Choroid plexus epithelial cell (primary cell): Measurements from ENCODE around the gene FAM228A.

Experiments used
- DNase-seq: peaks from one replicate; pipeline ENCODE4 v3.0.0-alpha.2; 2010; ENCODE audit warnings: low read depth
- H3K4me3 ChIP-seq: 2 replicates; pipeline ENCODE4 v1.5.1; 2011; ENCODE audit warnings: low read depth, mild to moderate bottlenecking, control low read depth, low read length, moderate library complexity
- TF ChIP-seq, protein P1 (sequence below): conservative IDR thresholded peaks from 2 replicates; pipeline ENCODE4 v1.5.1; 2011; ENCODE audit warnings: low read depth, mild to moderate bottlenecking, control low read depth, inconsistent platforms, low read length, moderate library complexity

FAM228A gene

DNA sequence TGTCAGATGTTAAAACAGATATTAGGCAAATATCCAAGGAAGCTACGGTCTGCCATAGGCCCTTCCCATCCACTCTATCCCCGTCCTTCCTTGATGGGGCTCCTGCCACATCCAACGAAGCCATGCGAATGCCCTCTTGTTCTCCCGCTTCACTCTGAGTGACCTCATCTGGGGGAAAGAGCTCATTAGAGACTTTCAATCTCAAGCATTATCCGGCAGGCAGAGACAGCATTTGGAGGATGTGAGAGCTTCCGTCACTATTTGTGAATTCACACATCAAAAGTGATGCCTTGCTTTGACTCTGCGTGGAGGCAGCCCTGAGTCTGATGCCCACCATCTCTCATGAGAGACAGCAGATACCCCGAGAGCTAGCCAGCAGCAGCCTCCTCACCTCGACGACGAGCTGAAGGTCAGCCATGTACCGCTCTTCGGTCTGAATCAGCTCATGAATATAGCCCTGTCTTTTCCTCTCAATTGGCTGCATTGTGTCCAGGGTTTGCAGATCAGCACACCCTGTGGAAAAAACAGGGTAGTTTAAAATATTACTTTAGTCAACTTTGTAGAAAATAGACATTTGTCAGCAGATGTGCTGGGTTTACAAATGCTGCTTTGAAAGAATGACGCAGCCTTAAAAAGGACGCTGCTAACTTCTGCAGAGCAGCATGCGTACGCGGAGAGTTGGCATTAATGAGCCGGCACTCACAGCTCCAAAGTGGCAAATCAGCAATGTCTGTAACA lies 45.9 kb downstream of the FAM228A start:
- TF ChIP-seq, protein P1, sequence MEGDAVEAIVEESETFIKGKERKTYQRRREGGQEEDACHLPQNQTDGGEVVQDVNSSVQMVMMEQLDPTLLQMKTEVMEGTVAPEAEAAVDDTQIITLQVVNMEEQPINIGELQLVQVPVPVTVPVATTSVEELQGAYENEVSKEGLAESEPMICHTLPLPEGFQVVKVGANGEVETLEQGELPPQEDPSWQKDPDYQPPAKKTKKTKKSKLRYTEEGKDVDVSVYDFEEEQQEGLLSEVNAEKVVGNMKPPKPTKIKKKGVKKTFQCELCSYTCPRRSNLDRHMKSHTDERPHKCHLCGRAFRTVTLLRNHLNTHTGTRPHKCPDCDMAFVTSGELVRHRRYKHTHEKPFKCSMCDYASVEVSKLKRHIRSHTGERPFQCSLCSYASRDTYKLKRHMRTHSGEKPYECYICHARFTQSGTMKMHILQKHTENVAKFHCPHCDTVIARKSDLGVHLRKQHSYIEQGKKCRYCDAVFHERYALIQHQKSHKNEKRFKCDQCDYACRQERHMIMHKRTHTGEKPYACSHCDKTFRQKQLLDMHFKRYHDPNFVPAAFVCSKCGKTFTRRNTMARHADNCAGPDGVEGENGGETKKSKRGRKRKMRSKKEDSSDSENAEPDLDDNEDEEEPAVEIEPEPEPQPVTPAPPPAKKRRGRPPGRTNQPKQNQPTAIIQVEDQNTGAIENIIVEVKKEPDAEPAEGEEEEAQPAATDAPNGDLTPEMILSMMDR = no peak
- DNase-seq = no peak
- H3K4me3 ChIP-seq = no peak overlapping the region

GRCh38 chr2:24221343-24222050 lies 46.6 kb downstream of the FAM228A start:
- DNase-seq = no peak
- no peak overlapping the region for H3K4me3 ChIP-seq

GRCh38 chr2:24222946-24223345 lies 48.1 kb downstream of the FAM228A start:
- no peak for DNase-seq

More at GRCh38 chr2:24221343-24222050, 46.6 kb downstream of the FAM228A start:
- TF ChIP-seq, protein P1 = no peak

GRCh38 chr2:24225499-24226242 lies 50.8 kb downstream of the FAM228A start:
- no peak for DNase-seq
- TF ChIP-seq, protein P1 = no peak
- H3K4me3 ChIP-seq = no peak overlapping the region

More at GRCh38 chr2:24222946-24223345, 48.1 kb downstream of the FAM228A start:
- H3K4me3 ChIP-seq = no peak overlapping the region
- TF ChIP-seq, protein P1 = no peak

GRCh38 chr2:24228470-24228869 lies 53.6 kb downstream of the FAM228A start:
- TF ChIP-seq, protein P1 = peak; percentile 49
- no peak overlapping the region for H3K4me3 ChIP-seq
- peak; percentile 38 for DNase-seq

GRCh38 chr2:24231461-24231881 lies 56.6 kb downstream of the FAM228A start:
- H3K4me3 ChIP-seq = no peak overlapping the region
- TF ChIP-seq, protein P1 = no peak
- DNase-seq = peak; percentile 41
